ENCODE data around the gene RPL27. TPM values are rescaled to one million over a fixed set of nuclear protein-coding genes. Genes with fewer than 3 reads are reported as not detected.
"Not testable (repeated sequence)": the region's sequence is repeated elsewhere in the genome, so short reads cannot be mapped to it uniquely, and the experiment has no call there.

Gene RPL27
- polyA plus RNA-seq, 1 donor (not counting 4 experiments of a cell fraction or from before 2014, with no cell fraction given), result 7,614 TPM

GRCh38 chr17:42999003-42999525, 845 bp downstream of the RPL27 start:
- FAIRE-seq (no peak), DNase-seq (ENCODE audit: low read depth, low spot score) (no peak)
- H3K27me3 ChIP-seq (ENCODE audit: control insufficient read depth, extremely low read depth, insufficient read depth, low read length), result no peaks in the 10 kb centered on the region
- H4K20me1 ChIP-seq (ENCODE audit: control insufficient read depth, extremely low read depth, insufficient read depth, low read length), result peaks cover 4% of the 10 kb centered on the region
- no peaks in the 10 kb centered on the region for H3K9me1 ChIP-seq (ENCODE audit: control insufficient read depth, extremely low read depth, insufficient read depth, low read length)
- H2AFZ ChIP-seq (ENCODE audit: control insufficient read depth, low read length), result no peak overlapping the region
- peak overlapping the region; percentile 94 for H3K27ac ChIP-seq (ENCODE audit: control insufficient read depth, insufficient read depth, low read length)
- H3K36me3 ChIP-seq (ENCODE audit: control insufficient read depth in 2 of 2, extremely low read depth in 1 of 2, insufficient read depth in 2 of 2, low read length in 2 of 2), result peaks cover 26 to 41% of the 10 kb centered on the region in 2 experiments
- H3K4me2 ChIP-seq (ENCODE audit: control insufficient read depth, extremely low read depth, insufficient read depth, low read depth, low read length), result peak overlapping the region; percentile 86
- H3K9ac ChIP-seq (ENCODE audit: control insufficient read depth, extremely low read depth, insufficient read depth, low read length), result peak overlapping the region; percentile 99
- no peak for TF ChIP-seq CTCF (optimal IDR thresholded peaks at IDR 0.05 in 1 of 3, IDR thresholded peaks at IDR 0.05 in 1 of 3, conservative IDR thresholded peaks at IDR 0.05 in 1 of 3; ENCODE audit: extremely low read depth in 1 of 3, insufficient read depth in 2 of 3, low read length in 3 of 3)
- dilution Hi-C loops (cut with MboI; ENCODE audit: extremely low pct_ligation_motif_present, low sequenced_read_pairs), result no loop called here
- H3K9me3 ChIP-seq (ENCODE audit: control insufficient read depth, low read depth, low read length), result no peaks in the 10 kb centered on the region
- H3K4me1 ChIP-seq (ENCODE audit: control insufficient read depth, extremely low read depth, insufficient read depth, low read length), result peaks cover 32% of the 10 kb centered on the region
- peak overlapping the region; percentile 79 to 98 (median 93) for H3K4me3 ChIP-seq (ENCODE audit: control insufficient read depth in 2 of 3, extremely low read depth in 1 of 3, insufficient read depth in 2 of 3, low read depth in 1 of 3, low read length in 3 of 3)
- H3K79me2 ChIP-seq (ENCODE audit: control insufficient read depth, insufficient read depth, low read length), result peaks cover 27% of the 10 kb centered on the region

- peaks cover 25 to 35% of the 10 kb centered on the region in 2 experiments for H3K36me3 ChIP-seq (ENCODE audit: control insufficient read depth in 2 of 2, extremely low read depth in 1 of 2, insufficient read depth in 2 of 2, low read length in 2 of 2)
- H3K4me3 ChIP-seq (ENCODE audit: control insufficient read depth in 2 of 3, extremely low read depth in 1 of 3, insufficient read depth in 2 of 3, low read depth in 1 of 3, low read length in 3 of 3); H3K9me1 ChIP-seq (ENCODE audit: control insufficient read depth, extremely low read depth, insufficient read depth, low read length); H3K4me2 ChIP-seq (ENCODE audit: control insufficient read depth, extremely low read depth, insufficient read depth, low read depth, low read length); H3K9me3 ChIP-seq (ENCODE audit: control insufficient read depth, low read depth, low read length); H3K27me3 ChIP-seq (ENCODE audit: control insufficient read depth, extremely low read depth, insufficient read depth, low read length); H3K27ac ChIP-seq (ENCODE audit: control insufficient read depth, insufficient read depth, low read length); DNase-seq (ENCODE audit: low read depth, low spot score); dilution Hi-C loops (cut with MboI; ENCODE audit: extremely low pct_ligation_motif_present, low sequenced_read_pairs); H2AFZ ChIP-seq (ENCODE audit: control insufficient read depth, low read length); FAIRE-seq; H4K20me1 ChIP-seq (ENCODE audit: control insufficient read depth, extremely low read depth, insufficient read depth, low read length): not testable (repeated sequence)
- H3K9ac ChIP-seq (ENCODE audit: control insufficient read depth, extremely low read depth, insufficient read depth, low read length), result peak overlapping the region; percentile 13
- peaks cover 32% of the 10 kb centered on the region for H3K4me1 ChIP-seq (ENCODE audit: control insufficient read depth, extremely low read depth, insufficient read depth, low read length)
- H3K79me2 ChIP-seq (ENCODE audit: control insufficient read depth, insufficient read depth, low read length), result peaks cover 27% of the 10 kb centered on the region
Observed at GRCh38 chr17:43000894-43001293, 2.7 kb downstream of the RPL27 start.

- Histone ChIP-seq H3K9me3 (ENCODE audit: control insufficient read depth, low read depth, low read length) (no peaks in the 10 kb centered on the region), H3K4me2 (ENCODE audit: control insufficient read depth, extremely low read depth, insufficient read depth, low read depth, low read length) (no peak overlapping the region), H3K9me1 (ENCODE audit: control insufficient read depth, extremely low read depth, insufficient read depth, low read length) (no peaks in the 10 kb centered on the region), H2AFZ (ENCODE audit: control insufficient read depth, low read length) (no peak overlapping the region), H3K27me3 (ENCODE audit: control insufficient read depth, extremely low read depth, insufficient read depth, low read length) (no peaks in the 10 kb centered on the region), H3K79me2 (ENCODE audit: control insufficient read depth, insufficient read depth, low read length) (peaks cover 23% of the 10 kb centered on the region), H3K27ac (ENCODE audit: control insufficient read depth, insufficient read depth, low read length) (peak overlapping the region; percentile 21), H4K20me1 (ENCODE audit: control insufficient read depth, extremely low read depth, insufficient read depth, low read length) (peaks cover 4% of the 10 kb centered on the region), H3K4me3 (ENCODE audit: control insufficient read depth in 2 of 3, extremely low read depth in 1 of 3, insufficient read depth in 2 of 3, low read depth in 1 of 3, low read length in 3 of 3) (no peak overlapping the region), H3K4me1 (ENCODE audit: control insufficient read depth, extremely low read depth, insufficient read depth, low read length) (peaks cover 26% of the 10 kb centered on the region), H3K36me3 (ENCODE audit: control insufficient read depth in 2 of 2, extremely low read depth in 1 of 2, insufficient read depth in 2 of 2, low read length in 2 of 2) (peaks cover 25 to 35% of the 10 kb centered on the region in 2 experiments), H3K9ac (ENCODE audit: control insufficient read depth, extremely low read depth, insufficient read depth, low read length) (no peak overlapping the region)
- dilution Hi-C loops (cut with MboI; ENCODE audit: extremely low pct_ligation_motif_present, low sequenced_read_pairs), result no loop called here
- no peak for TF ChIP-seq EZH2 (IDR thresholded peaks at IDR 0.05; ENCODE audit: low read length)
- TF ChIP-seq CTCF (optimal IDR thresholded peaks at IDR 0.05 in 1 of 3, IDR thresholded peaks at IDR 0.05 in 1 of 3, conservative IDR thresholded peaks at IDR 0.05 in 1 of 3; ENCODE audit: extremely low read depth in 1 of 3, insufficient read depth in 2 of 3, low read length in 3 of 3), result peak in 2 of 3 experiments; percentile 39 to 43
- FAIRE-seq (no peak), DNase-seq (ENCODE audit: low read depth, low spot score) (no peak)
Observed at GRCh38 chr17:43003542-43004172, 5.4 kb downstream of the RPL27 start.
